Neuronal stem cell (in vitro differentiated cells): ENCODE measurements around the gene IFT43.

Experiments used
- DNase-seq: peaks from one replicate; pipeline ENCODE4 v3.0.0-alpha.2; 2013; ENCODE audit warnings: low spot score
- H2AFZ ChIP-seq: one replicate; pipeline ENCODE4 v1.6.1; 2013; ENCODE audit warnings: mild to moderate bottlenecking, low read length, inconsistent platforms
- H2AK5ac ChIP-seq: 2 replicates; pipeline ENCODE4 v1.6.1; 2013; ENCODE audit warnings: low read depth, mild to moderate bottlenecking, inconsistent platforms, low read length, moderate library complexity, mixed read lengths
- H2BK120ac ChIP-seq: 2 replicates; pipeline ENCODE4 v1.6.1; 2013; ENCODE audit warnings: low read depth, mild to moderate bottlenecking, inconsistent platforms, low read length, moderate library complexity, mixed read lengths
- H2BK12ac ChIP-seq: one replicate; pipeline ENCODE4 v1.6.1; 2013; ENCODE audit warnings: low read length, inconsistent platforms
- H2BK15ac ChIP-seq: 2 replicates; pipeline ENCODE4 v1.6.1; 2013; ENCODE audit warnings: mild to moderate bottlenecking, low read length, inconsistent platforms, mixed read lengths
- H2BK5ac ChIP-seq: one replicate; pipeline ENCODE4 v1.6.1; 2013; ENCODE audit warnings: inconsistent platforms, mild to moderate bottlenecking, low read length, moderate library complexity
- H3K14ac ChIP-seq: one replicate; pipeline ENCODE4 v1.6.1; 2013; ENCODE audit warnings: low read length, inconsistent platforms
- H3K18ac ChIP-seq: 2 replicates; pipeline ENCODE4 v1.6.1; 2013; ENCODE audit warnings: low read length, inconsistent platforms
- H3K23ac ChIP-seq: 2 replicates; pipeline ENCODE4 v1.6.1; 2013; ENCODE audit warnings: low read depth, mild to moderate bottlenecking, mixed read lengths, low read length, inconsistent platforms; ENCODE audit not compliant: poor library complexity
- H3K27ac ChIP-seq: replicated peaks from 3 replicates; pipeline ENCODE4 v1.5.1; 2013; ENCODE audit warnings: low read length, inconsistent platforms
- H3K27me3 ChIP-seq, 3 experiments: 2 replicates each; pipeline ENCODE4 v1.6.1; 2013; ENCODE audit warnings: low read length in 3 of 3, mild to moderate bottlenecking in 2 of 3, inconsistent platforms in 1 of 3, low read depth in 1 of 3, mixed read lengths in 1 of 3, moderate library complexity in 1 of 3; ENCODE audit not compliant: control insufficient read depth in 3 of 3, insufficient read depth in 3 of 3
- H3K36me3 ChIP-seq, 2 donors: replicated peaks in 1 of 2; 2 replicates each; pipeline ENCODE4 v1.6.1; 2013; ENCODE audit warnings: low read length in 2 of 2; ENCODE audit not compliant: control insufficient read depth in 2 of 2, insufficient read depth in 2 of 2
- H3K4ac ChIP-seq: 2 replicates; pipeline ENCODE4 v1.6.1; 2013; ENCODE audit warnings: inconsistent platforms, mild to moderate bottlenecking, low read length, moderate library complexity
- H3K4me1 ChIP-seq, 2 donors: 1 replicate in 1 of 2; 2 replicates in 1 of 2; pipeline ENCODE4 v1.6.1; 2013; ENCODE audit warnings: low read length in 2 of 2, low read depth in 1 of 2; ENCODE audit not compliant: control insufficient read depth in 2 of 2, insufficient read depth in 1 of 2
- H3K4me2 ChIP-seq: one replicate; pipeline ENCODE4 v1.6.1; 2013; ENCODE audit warnings: mild to moderate bottlenecking, low read length, inconsistent platforms; ENCODE audit not compliant: insufficient read depth, poor library complexity, severe bottlenecking
- H3K4me3 ChIP-seq, 2 donors: 2 replicates each; pipeline ENCODE4 v1.5.1; 2013; ENCODE audit warnings: low read length in 2 of 2, mild to moderate bottlenecking in 2 of 2, inconsistent platforms in 1 of 2, moderate library complexity in 1 of 2
- H3K79me1 ChIP-seq: one replicate; pipeline ENCODE4 v1.6.1; 2013; ENCODE audit warnings: low read depth, mild to moderate bottlenecking, inconsistent platforms, low read length, moderate library complexity
- H3K9ac ChIP-seq: one replicate; pipeline ENCODE4 v1.6.1; 2013; ENCODE audit warnings: mild to moderate bottlenecking, low read depth, low read length, inconsistent platforms; ENCODE audit not compliant: poor library complexity
- H3K9me3 ChIP-seq, 2 donors: replicated peaks in 1 of 2; 2 replicates each; pipeline versions ENCODE3 to v1.6.1; 2013; ENCODE audit warnings: low read length in 2 of 2, mild to moderate bottlenecking in 2 of 2, inconsistent platforms in 1 of 2, low read depth in 1 of 2, mixed read lengths in 1 of 2, moderate library complexity in 1 of 2; ENCODE audit not compliant: control insufficient read depth in 2 of 2, insufficient read depth in 1 of 2
- H4K8ac ChIP-seq: one replicate; pipeline ENCODE4 v1.6.1; 2013; ENCODE audit warnings: low read depth, mild to moderate bottlenecking, inconsistent platforms, low read length, moderate library complexity
- H4K91ac ChIP-seq: one replicate; pipeline ENCODE4 v1.6.1; 2013; ENCODE audit warnings: low read length, low read depth, mild to moderate bottlenecking, inconsistent platforms; ENCODE audit not compliant: poor library complexity
- WGBS, 2 donors: extraction: QIAGEN DNeasy Blood & Tissue Kit; methylation state at CpG; one replicate each; pipeline ENCODE4 v1.1.7; 2013; ENCODE audit warnings: missing lambda C conversion rate in 2 of 2, mixed read lengths in 1 of 2; ENCODE audit not compliant: insufficient read length in 2 of 2, insufficient replicate concordance in 1 of 2; ENCODE audit errors: extremely low coverage in 2 of 2; 5-methylcytosine and 5-hydroxymethylcytosine counted together

IFT43 gene

GRCh38 chr14:76125511-76125910, 139.9 kb downstream of the IFT43 start:
- Histone ChIP-seq H3K18ac (no peak overlapping the region), H3K36me3 (no peaks in the 10 kb centered on the region), H4K91ac (no peak overlapping the region), H3K27me3 (peaks cover 0 to 15% (median 6%) of the 10 kb centered on the region in 3 experiments), H3K23ac (no peak overlapping the region), H3K4me3 (peak overlapping the region in 1 of 2 donors; percentile 13), H3K9me3 (no peaks in the 10 kb centered on the region), H2AFZ (no peak overlapping the region), H2AK5ac (no peak overlapping the region), H2BK12ac (no peak overlapping the region), H4K8ac (no peak overlapping the region), H3K4me2 (no peak overlapping the region), H2BK120ac (no peak overlapping the region), H3K79me1 (no peaks in the 10 kb centered on the region), H2BK15ac (no peak overlapping the region), H3K14ac (no peak overlapping the region), H3K9ac (no peak overlapping the region), H3K4ac (no peak overlapping the region), H3K4me1 (peaks cover 5 to 7% of the 10 kb centered on the region in 2 donors), H3K27ac (no peak overlapping the region), H2BK5ac (no peak overlapping the region)
- DNase-seq = no peak
- no CpG with 5 or more reads among the region's 8 CpGs for WGBS, 2 donors

GRCh38 chr14:76126076-76126475, 140.5 kb downstream of the IFT43 start:
- H4K91ac ChIP-seq = no peak overlapping the region
- no peaks in the 10 kb centered on the region for H3K79me1 ChIP-seq
- no peak overlapping the region for H2AFZ ChIP-seq
- H3K27me3 ChIP-seq = peaks cover 0 to 18% (median 12%) of the 10 kb centered on the region in 3 experiments
- H3K4ac ChIP-seq = no peak overlapping the region
- no peak overlapping the region for H3K14ac ChIP-seq
- peaks cover 5 to 8% of the 10 kb centered on the region in 2 donors for H3K4me1 ChIP-seq
- H2AK5ac ChIP-seq = no peak overlapping the region
- no peak overlapping the region for H2BK120ac ChIP-seq
- no peak overlapping the region for H3K27ac ChIP-seq
- H3K9me3 ChIP-seq = no peaks in the 10 kb centered on the region
- no peak overlapping the region for H3K4me3 ChIP-seq
- H3K4me2 ChIP-seq = no peak overlapping the region
- H3K23ac ChIP-seq = no peak overlapping the region
- no peaks in the 10 kb centered on the region for H3K36me3 ChIP-seq
- WGBS, 2 donors = no CpG with 5 or more reads among the region's 5 CpGs
- H2BK15ac ChIP-seq = no peak overlapping the region
- no peak overlapping the region for H2BK5ac ChIP-seq
- DNase-seq = no peak
- no peak overlapping the region for H3K18ac ChIP-seq
- H4K8ac ChIP-seq = no peak overlapping the region
- H2BK12ac ChIP-seq = no peak overlapping the region
- H3K9ac ChIP-seq = no peak overlapping the region

- H2AK5ac ChIP-seq = no peak overlapping the region
- H2BK12ac ChIP-seq = no peak overlapping the region
- DNase-seq = no peak
- H3K14ac ChIP-seq = no peak overlapping the region
- H2AFZ ChIP-seq = no peak overlapping the region
- no peak overlapping the region for H3K4me2 ChIP-seq
- no peak overlapping the region for H4K91ac ChIP-seq
- no peak overlapping the region for H2BK120ac ChIP-seq
- H3K27ac ChIP-seq = no peak overlapping the region
- no peak overlapping the region for H4K8ac ChIP-seq
- H3K4ac ChIP-seq = no peak overlapping the region
- no peak overlapping the region for H2BK5ac ChIP-seq
- H3K9ac ChIP-seq = no peak overlapping the region
- H3K36me3 ChIP-seq = no peaks in the 10 kb centered on the region
- H3K79me1 ChIP-seq = no peaks in the 10 kb centered on the region
- H2BK15ac ChIP-seq = no peak overlapping the region
- peaks cover 0 to 51% (median 26%) of the 10 kb centered on the region in 3 experiments for H3K27me3 ChIP-seq
- H3K4me3 ChIP-seq = no peak overlapping the region
- H3K4me1 ChIP-seq = peaks cover 0 to 6% of the 10 kb centered on the region in 2 donors
- no peak overlapping the region for H3K18ac ChIP-seq
- H3K23ac ChIP-seq = no peak overlapping the region
- no peaks in the 10 kb centered on the region for H3K9me3 ChIP-seq
- WGBS, 2 donors = no CpG with 5 or more reads among the region's 3 CpGs
These were observed 144.5 kb downstream of the IFT43 start for GRCh38 chr14:76129851-76130576.

GRCh38 chr14:76131071-76131965, 145.8 kb downstream of the IFT43 start:
- no peak overlapping the region for H2BK15ac ChIP-seq
- no peaks in the 10 kb centered on the region for H3K79me1 ChIP-seq
- peaks cover 0 to 6% of the 10 kb centered on the region in 2 donors for H3K4me1 ChIP-seq
- H3K4ac ChIP-seq = no peak overlapping the region
- no peak overlapping the region for H3K23ac ChIP-seq
- no peak overlapping the region for H3K14ac ChIP-seq
- no peak overlapping the region for H2AFZ ChIP-seq
- WGBS, 2 donors = no CpG with 5 or more reads among the region's 30 CpGs
- no peak for DNase-seq
- no peak overlapping the region for H3K4me2 ChIP-seq
- H4K8ac ChIP-seq = no peak overlapping the region
- no peak overlapping the region for H3K18ac ChIP-seq
- H2BK120ac ChIP-seq = no peak overlapping the region
- no peaks in the 10 kb centered on the region for H3K9me3 ChIP-seq
- H2AK5ac ChIP-seq = no peak overlapping the region
- H3K27me3 ChIP-seq = peaks cover 0 to 64% (median 35%) of the 10 kb centered on the region in 3 experiments
- no peak overlapping the region for H2BK12ac ChIP-seq
- no peak overlapping the region for H3K4me3 ChIP-seq
- H3K36me3 ChIP-seq = no peaks in the 10 kb centered on the region
- no peak overlapping the region for H2BK5ac ChIP-seq
- no peak overlapping the region for H3K27ac ChIP-seq
- H4K91ac ChIP-seq = no peak overlapping the region
- H3K9ac ChIP-seq = no peak overlapping the region
